Activated naive CD4-positive, alpha-beta T cell treated with Interleukin-2 at 50 U/mL for 16 hours (primary cell): ENCODE data around the gene MAPKAPK2.

Experiments used
- DNase-seq: peaks from one replicate; pipeline ENCODE4 v3.0.0-alpha.2; 2020

The MAPKAPK2 gene

GRCh38 chr1:206705726-206706297, 21.1 kb downstream of the MAPKAPK2 start:
- no peak for DNase-seq

- DNase-seq = peak; percentile 67
These were observed 21.6 kb downstream of the MAPKAPK2 start for GRCh38 chr1:206706298-206706791.

- no peak for DNase-seq
These were observed 22.2 kb downstream of the MAPKAPK2 start for GRCh38 chr1:206706806-206707366.

GRCh38 chr1:206708058-206708457, 23.4 kb downstream of the MAPKAPK2 start:
- no peak for DNase-seq

GRCh38 chr1:206708882-206709281, 24.2 kb downstream of the MAPKAPK2 start:
- DNase-seq = no peak

GRCh38 chr1:206709322-206709721, 24.6 kb downstream of the MAPKAPK2 start:
- DNase-seq = no peak

- no peak for DNase-seq
These were observed 25.2 kb downstream of the MAPKAPK2 start for GRCh38 chr1:206709772-206710459.

- no peak for DNase-seq
These were observed 25.7 kb downstream of the MAPKAPK2 start for GRCh38 chr1:206710460-206710823.

GRCh38 chr1:206713070-206713469, 28.4 kb downstream of the MAPKAPK2 start:
- no peak for DNase-seq

GRCh38 chr1:206713910-206714312, 29.2 kb downstream of the MAPKAPK2 start:
- no peak for DNase-seq

GRCh38 chr1:206714331-206715058, 29.8 kb downstream of the MAPKAPK2 start:
- no peak for DNase-seq

GRCh38 chr1:206715120-206715519, 30.4 kb downstream of the MAPKAPK2 start:
- DNase-seq = no peak

GRCh38 chr1:206715552-206716158, 30.9 kb downstream of the MAPKAPK2 start:
- DNase-seq = no peak

GRCh38 chr1:206716159-206716869, 31.6 kb downstream of the MAPKAPK2 start:
- DNase-seq = no peak

GRCh38 chr1:206716870-206717673, 32.4 kb downstream of the MAPKAPK2 start:
- DNase-seq = no peak

- no peak for DNase-seq
These were observed 32.9 kb downstream of the MAPKAPK2 start for GRCh38 chr1:206717674-206717989.

GRCh38 chr1:206719169-206719839, 34.6 kb downstream of the MAPKAPK2 start:
- no peak for DNase-seq

GRCh38 chr1:206721454-206721853, 36.7 kb downstream of the MAPKAPK2 start:
- DNase-seq = no peak

GRCh38 chr1:206722751-206723461, 38.2 kb downstream of the MAPKAPK2 start:
- DNase-seq = no peak

- no peak for DNase-seq
These were observed 38.7 kb downstream of the MAPKAPK2 start for GRCh38 chr1:206723462-206723804.
